DND-41 (cell line): ENCODE data around the gene SH3GL3.

Experiments used
- ATAC-seq: fragments of 200-7000 bp; cut with Tn5 transposase; 3 replicates; pipeline ENCODE4 v1.9.1; 2021; ENCODE audit warnings: low read depth; ENCODE audit not compliant: insufficient read depth
- DNase-seq: peaks from one replicate; pipeline ENCODE4 v3.0.0-alpha.2; 2020
- H2AFZ ChIP-seq: 2 replicates; pipeline ENCODE4 v1.6.0; 2012; ENCODE audit warnings: low read depth, low read length
- H3K27ac ChIP-seq: 2 replicates; pipeline ENCODE4 v1.5.1; 2012; ENCODE audit warnings: low read length, inconsistent platforms
- H3K27me3 ChIP-seq: fragments of 200-600 bp; sonication (generic); 2 replicates; pipeline ENCODE4 v1.6.0; 2012; ENCODE audit warnings: low read length, mild to moderate bottlenecking, inconsistent platforms; ENCODE audit not compliant: insufficient read depth, poor library complexity
- H3K36me3 ChIP-seq: 2 replicates; pipeline ENCODE4 v1.5.1; 2012; ENCODE audit warnings: low read length, inconsistent platforms; ENCODE audit not compliant: insufficient read depth
- H3K4me1 ChIP-seq: 2 replicates; pipeline ENCODE4 v1.5.1; 2012; ENCODE audit warnings: mild to moderate bottlenecking, low read length; ENCODE audit not compliant: insufficient read depth
- H3K4me2 ChIP-seq: 2 replicates; pipeline ENCODE4 v1.6.0; 2012; ENCODE audit warnings: mild to moderate bottlenecking, moderate library complexity, low read length, inconsistent platforms; ENCODE audit not compliant: insufficient read depth
- H3K4me3 ChIP-seq, 2 experiments: fragments of 200-600 bp in 1 of 2; shearing (Covaris generic) in 1 of 2; 2 replicates each; pipeline ENCODE4 v1.5.1; 2012 to 2016; ENCODE audit warnings: inconsistent platforms in 2 of 2, low read length in 2 of 2, mild to moderate bottlenecking in 2 of 2, low read depth in 1 of 2, moderate library complexity in 1 of 2
- H3K79me2 ChIP-seq: 2 replicates; pipeline ENCODE4 v1.6.0; 2012; ENCODE audit warnings: low read length, inconsistent platforms; ENCODE audit not compliant: insufficient read depth
- H3K9ac ChIP-seq: 2 replicates; pipeline ENCODE4 v1.6.0; 2012; ENCODE audit warnings: low read depth, mild to moderate bottlenecking, inconsistent platforms, low read length, moderate library complexity
- H3K9me3 ChIP-seq: 2 replicates; pipeline ENCODE4 v1.5.1; 2012; ENCODE audit warnings: low read length, moderate library complexity, mild to moderate bottlenecking, inconsistent platforms; ENCODE audit not compliant: insufficient read depth, severe bottlenecking
- H4K20me1 ChIP-seq: 2 replicates; pipeline ENCODE4 v1.6.0; 2012; ENCODE audit warnings: low read length; ENCODE audit not compliant: insufficient read depth
- CTCF ChIP-seq: IDR thresholded peaks from 2 replicates; pipeline ENCODE4 v1.5.1; 2012; ENCODE audit warnings: borderline replicate concordance, low read length, moderate library complexity, mild to moderate bottlenecking; ENCODE audit not compliant: poor library complexity, severe bottlenecking; ENCODE audit errors: extremely low read depth
- EZH2 ChIP-seq: IDR thresholded peaks from 3 replicates; pipeline ENCODE4 v1.6.1; 2012; ENCODE audit warnings: borderline replicate concordance, low read depth, mild to moderate bottlenecking, moderate library complexity, low read length, inconsistent platforms; ENCODE audit not compliant: severe bottlenecking

The SH3GL3 gene

GRCh38 chr15:83444936-83445335 is 2.2 kb upstream of the SH3GL3 start:
- Histone ChIP-seq H3K79me2 (no peaks in the 10 kb centered on the region), H3K27ac (no peak overlapping the region), H3K9ac (no peak overlapping the region), H4K20me1 (no peaks in the 10 kb centered on the region), H3K36me3 (no peaks in the 10 kb centered on the region), H3K4me1 (no peaks in the 10 kb centered on the region), H3K4me3 (no peak overlapping the region), H3K9me3 (no peaks in the 10 kb centered on the region), H3K27me3 (no peaks in the 10 kb centered on the region), H3K4me2 (no peak overlapping the region), H2AFZ (no peak overlapping the region)
- no peak for DNase-seq
- TF ChIP-seq CTCF (no peak), EZH2 (no peak)
- no peak for ATAC-seq

GRCh38 chr15:83445643-83446042 is 1.5 kb upstream of the SH3GL3 start:
- Histone ChIP-seq H4K20me1 (no peaks in the 10 kb centered on the region), H3K27ac (no peak overlapping the region), H2AFZ (no peak overlapping the region), H3K27me3 (no peaks in the 10 kb centered on the region), H3K9me3 (no peaks in the 10 kb centered on the region), H3K4me3 (no peak overlapping the region), H3K9ac (no peak overlapping the region), H3K4me2 (no peak overlapping the region), H3K79me2 (no peaks in the 10 kb centered on the region), H3K36me3 (no peaks in the 10 kb centered on the region), H3K4me1 (no peaks in the 10 kb centered on the region)
- no peak for DNase-seq
- no peak for ATAC-seq
- TF ChIP-seq CTCF (no peak), EZH2 (no peak)

GRCh38 chr15:83446417-83446816 is 724 bp upstream of the SH3GL3 start:
- no peaks in the 10 kb centered on the region for H3K4me1 ChIP-seq
- no peak overlapping the region for H2AFZ ChIP-seq
- no peak overlapping the region for H3K4me3 ChIP-seq
- no peak overlapping the region for H3K4me2 ChIP-seq
- no peaks in the 10 kb centered on the region for H3K9me3 ChIP-seq
- H3K9ac ChIP-seq, result no peak overlapping the region
- ATAC-seq (no peak), DNase-seq (no peak)
- no peaks in the 10 kb centered on the region for H3K27me3 ChIP-seq
- H3K27ac ChIP-seq, result no peak overlapping the region
- no peaks in the 10 kb centered on the region for H4K20me1 ChIP-seq
- no peaks in the 10 kb centered on the region for H3K36me3 ChIP-seq
- H3K79me2 ChIP-seq, result no peaks in the 10 kb centered on the region
- TF ChIP-seq CTCF, result no peak
- no peak for TF ChIP-seq EZH2

GRCh38 chr15:83449250-83449671 is 2.1 kb downstream of the SH3GL3 start:
- H3K79me2 ChIP-seq, result no peaks in the 10 kb centered on the region
- H2AFZ ChIP-seq, result no peak overlapping the region
- H3K4me3 ChIP-seq, result no peak overlapping the region
- TF ChIP-seq CTCF (no peak), EZH2 (no peak)
- no peaks in the 10 kb centered on the region for H3K4me1 ChIP-seq
- no peaks in the 10 kb centered on the region for H3K27me3 ChIP-seq
- no peaks in the 10 kb centered on the region for H4K20me1 ChIP-seq
- no peak for DNase-seq
- ATAC-seq, result no peak
- H3K9me3 ChIP-seq, result no peaks in the 10 kb centered on the region
- H3K9ac ChIP-seq, result no peak overlapping the region
- H3K4me2 ChIP-seq, result no peak overlapping the region
- H3K36me3 ChIP-seq, result no peaks in the 10 kb centered on the region
- no peak overlapping the region for H3K27ac ChIP-seq
